Measurements from ENCODE around the gene FBXL17. TPM values are rescaled to one million over a fixed set of nuclear protein-coding genes. Genes with fewer than 3 reads are reported as not detected.

The FBXL17 gene
- total RNA-seq, 1 donor from 2014 or later, result 12.7 TPM

DNA sequence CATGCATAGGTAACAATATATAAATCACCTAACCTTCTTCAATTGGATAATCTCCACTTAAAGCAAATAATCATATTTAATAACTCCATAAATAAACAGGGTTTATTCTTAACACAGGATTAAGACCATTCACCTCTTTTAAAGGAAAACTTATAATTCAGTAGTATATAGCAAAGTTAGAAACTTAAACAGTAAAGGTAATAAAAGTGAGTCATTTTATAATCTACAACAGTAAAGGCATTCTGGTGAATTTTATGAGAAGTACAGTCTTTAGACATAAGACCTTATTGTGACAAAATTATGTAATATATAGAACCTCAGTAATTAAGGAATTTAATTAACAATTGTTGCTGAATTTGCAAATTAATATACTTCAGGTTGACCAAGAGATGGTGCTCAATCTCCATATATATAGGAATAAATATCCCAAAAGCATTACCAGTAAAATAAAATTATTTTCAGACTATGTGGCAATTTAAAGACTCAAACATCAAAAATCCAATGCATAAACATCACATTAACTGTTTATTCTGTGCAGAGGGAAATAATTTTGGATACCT, 84.8 kb downstream of the FBXL17 start:
- H3K4me3 ChIP-seq (ENCODE audit: insufficient read depth, low read depth, low read length), result no peak overlapping the region
- H3K27ac ChIP-seq (ENCODE audit: low read depth, low read length), result no peak overlapping the region
- no peak overlapping the region for H3K9ac ChIP-seq (ENCODE audit: low read length)
- H3K36me3 ChIP-seq (ENCODE audit: insufficient read depth, low read length), result no peaks in the 10 kb centered on the region
- Mint-ChIP-seq H3K36me3 (ENCODE audit: low read depth, unreplicated experiment) (no peaks in the 10 kb centered on the region), H3K27me3 (ENCODE audit: low read depth, unreplicated experiment) (no peaks in the 10 kb centered on the region), H3K4me3 (ENCODE audit: unreplicated experiment) (no peak overlapping the region), H3K9me3 (ENCODE audit: unreplicated experiment) (no peaks in the 10 kb centered on the region), H3K27ac (ENCODE audit: unreplicated experiment) (no peak overlapping the region), H3K4me1 (ENCODE audit: low read depth, unreplicated experiment) (peaks cover 4% of the 10 kb centered on the region)
- no peak for DNase-seq (ENCODE audit: low read depth)
- H3K4me1 ChIP-seq (ENCODE audit: insufficient read depth, low read length), result no peaks in the 10 kb centered on the region
- H2AFZ ChIP-seq (ENCODE audit: low read depth, low read length), result no peak overlapping the region
- no peaks in the 10 kb centered on the region for H3K79me2 ChIP-seq (ENCODE audit: insufficient read depth, low read length)
- H3K9me3 ChIP-seq (ENCODE audit: insufficient read depth, low read depth, low read length), result no peaks in the 10 kb centered on the region
- H4K20me1 ChIP-seq (ENCODE audit: insufficient read depth, low read length), result no peaks in the 10 kb centered on the region
- FAIRE-seq, result no peak
- TF ChIP-seq, protein P1, sequence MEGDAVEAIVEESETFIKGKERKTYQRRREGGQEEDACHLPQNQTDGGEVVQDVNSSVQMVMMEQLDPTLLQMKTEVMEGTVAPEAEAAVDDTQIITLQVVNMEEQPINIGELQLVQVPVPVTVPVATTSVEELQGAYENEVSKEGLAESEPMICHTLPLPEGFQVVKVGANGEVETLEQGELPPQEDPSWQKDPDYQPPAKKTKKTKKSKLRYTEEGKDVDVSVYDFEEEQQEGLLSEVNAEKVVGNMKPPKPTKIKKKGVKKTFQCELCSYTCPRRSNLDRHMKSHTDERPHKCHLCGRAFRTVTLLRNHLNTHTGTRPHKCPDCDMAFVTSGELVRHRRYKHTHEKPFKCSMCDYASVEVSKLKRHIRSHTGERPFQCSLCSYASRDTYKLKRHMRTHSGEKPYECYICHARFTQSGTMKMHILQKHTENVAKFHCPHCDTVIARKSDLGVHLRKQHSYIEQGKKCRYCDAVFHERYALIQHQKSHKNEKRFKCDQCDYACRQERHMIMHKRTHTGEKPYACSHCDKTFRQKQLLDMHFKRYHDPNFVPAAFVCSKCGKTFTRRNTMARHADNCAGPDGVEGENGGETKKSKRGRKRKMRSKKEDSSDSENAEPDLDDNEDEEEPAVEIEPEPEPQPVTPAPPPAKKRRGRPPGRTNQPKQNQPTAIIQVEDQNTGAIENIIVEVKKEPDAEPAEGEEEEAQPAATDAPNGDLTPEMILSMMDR (IDR thresholded peaks at IDR 0.05; ENCODE audit: insufficient read depth, low read depth, low read length), result no peak
- TF ChIP-seq EZH2 (IDR thresholded peaks at IDR 0.05; ENCODE audit: insufficient read depth, low read length), result no peak
- H3K4me2 ChIP-seq (ENCODE audit: low read length), result no peak overlapping the region
- no peaks in the 10 kb centered on the region for H3K27me3 ChIP-seq (ENCODE audit: insufficient read depth, low read length)

DNA sequence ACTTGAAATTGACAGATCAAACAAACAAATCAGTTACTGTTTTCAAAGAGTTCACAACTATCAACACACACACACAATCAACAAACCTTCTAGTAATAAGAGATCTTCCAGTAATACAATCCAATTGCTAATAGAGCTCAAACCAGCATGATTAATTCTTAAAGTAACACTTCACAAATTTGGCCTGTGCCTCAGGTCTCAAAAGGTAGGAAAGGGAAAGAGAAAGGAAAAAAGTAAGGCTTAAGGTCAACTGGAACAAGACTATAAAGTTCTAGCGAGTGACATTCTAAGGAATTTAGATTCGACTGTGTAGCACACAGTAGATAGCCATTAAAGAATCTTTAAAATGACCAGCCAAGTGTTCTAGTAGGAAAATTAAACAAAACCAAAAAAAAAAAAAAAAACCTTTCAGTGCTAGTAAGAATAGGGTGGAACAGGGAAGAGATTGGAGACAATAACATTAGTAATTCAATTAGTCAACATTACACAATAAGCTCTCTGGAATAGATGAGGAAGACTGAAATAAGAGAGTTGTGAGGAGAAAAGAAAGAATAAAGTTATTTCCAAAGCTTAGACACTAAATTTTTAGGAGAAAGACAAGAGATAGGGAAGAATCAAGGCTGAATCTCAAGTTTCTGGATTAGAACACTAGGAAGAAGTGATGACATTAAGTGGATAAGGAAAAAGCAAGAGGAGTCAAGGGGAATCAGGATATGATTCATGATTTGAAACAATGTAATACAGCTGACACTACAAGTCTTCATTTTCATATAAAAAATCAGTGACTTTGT, 86.1 kb downstream of the FBXL17 start:
- Mint-ChIP-seq H3K27ac (ENCODE audit: unreplicated experiment) (no peak overlapping the region), H3K36me3 (ENCODE audit: low read depth, unreplicated experiment) (no peaks in the 10 kb centered on the region), H3K27me3 (ENCODE audit: low read depth, unreplicated experiment) (no peaks in the 10 kb centered on the region), H3K4me1 (ENCODE audit: low read depth, unreplicated experiment) (peaks cover 4% of the 10 kb centered on the region), H3K9me3 (ENCODE audit: unreplicated experiment) (no peaks in the 10 kb centered on the region), H3K4me3 (ENCODE audit: unreplicated experiment) (no peak overlapping the region)
- no peaks in the 10 kb centered on the region for H3K4me1 ChIP-seq (ENCODE audit: insufficient read depth, low read length)
- peak overlapping the region; percentile 7 for H3K4me2 ChIP-seq (ENCODE audit: low read length)
- H4K20me1 ChIP-seq (ENCODE audit: insufficient read depth, low read length), result no peaks in the 10 kb centered on the region
- H3K4me3 ChIP-seq (ENCODE audit: insufficient read depth, low read depth, low read length), result no peak overlapping the region
- no peak overlapping the region for H2AFZ ChIP-seq (ENCODE audit: low read depth, low read length)
- no peaks in the 10 kb centered on the region for H3K79me2 ChIP-seq (ENCODE audit: insufficient read depth, low read length)
- DNase-seq (ENCODE audit: low read depth), result peak; percentile 16
- no peak overlapping the region for H3K9ac ChIP-seq (ENCODE audit: low read length)
- H3K36me3 ChIP-seq (ENCODE audit: insufficient read depth, low read length), result no peaks in the 10 kb centered on the region
- H3K9me3 ChIP-seq (ENCODE audit: insufficient read depth, low read depth, low read length), result no peaks in the 10 kb centered on the region
- no peak overlapping the region for H3K27ac ChIP-seq (ENCODE audit: low read depth, low read length)
- no peak for TF ChIP-seq EZH2 (IDR thresholded peaks at IDR 0.05; ENCODE audit: insufficient read depth, low read length)
- TF ChIP-seq, protein P1 (IDR thresholded peaks at IDR 0.05; ENCODE audit: insufficient read depth, low read depth, low read length), result no peak
- no peak for FAIRE-seq
- no peaks in the 10 kb centered on the region for H3K27me3 ChIP-seq (ENCODE audit: insufficient read depth, low read length)
